Measurements from ENCODE around the gene MNT. TPM values are rescaled to one million over a fixed set of nuclear protein-coding genes. Genes with fewer than 3 reads are reported as not detected.

Gene MNT
- total RNA-seq, 2 donors from 2014 or later = 28.7 to 33.2 TPM

DNA sequence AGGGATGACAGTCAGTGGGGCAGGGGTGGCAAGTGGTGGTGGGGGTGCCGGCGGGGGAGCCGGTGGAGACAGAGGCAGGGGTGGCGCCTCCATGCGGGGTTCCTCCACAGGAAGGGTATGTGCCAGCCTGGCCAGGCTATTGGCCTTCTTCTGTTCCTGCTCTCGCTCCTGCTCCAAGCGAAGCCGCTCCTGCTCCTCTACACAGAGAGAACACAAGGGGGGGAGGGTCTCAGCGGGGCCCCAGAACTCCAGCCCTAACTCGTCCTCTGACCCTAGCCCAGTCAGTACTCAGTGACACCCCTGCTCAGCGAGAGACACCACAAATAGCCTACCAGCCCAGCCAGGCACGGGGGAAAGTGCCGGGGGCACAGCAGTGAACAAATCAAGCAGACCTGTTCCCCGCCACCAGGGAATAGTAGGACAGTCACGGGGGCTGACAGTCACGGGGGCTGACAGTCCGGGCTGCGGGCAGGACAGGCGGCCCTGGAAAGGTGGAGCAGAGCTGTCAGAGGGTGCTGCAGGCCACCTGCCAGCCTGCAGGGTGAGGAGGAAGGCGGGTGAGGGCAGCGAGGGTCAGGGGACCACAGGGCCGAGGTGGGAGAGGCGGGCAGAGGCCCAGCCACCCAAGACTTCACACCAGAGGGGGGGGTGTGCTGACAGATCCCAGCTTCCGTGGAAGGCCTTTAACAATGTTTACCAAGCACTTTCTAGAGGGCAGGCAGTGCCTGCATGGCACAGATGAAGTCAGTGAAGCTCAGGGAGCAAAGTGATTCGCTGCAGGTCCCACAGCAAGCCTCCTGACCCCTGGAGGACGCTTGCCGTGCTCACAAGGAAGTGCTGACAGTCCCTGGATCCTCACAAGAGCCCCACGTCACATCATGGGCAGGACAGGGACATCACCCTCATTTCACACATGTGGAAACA, 5.3 kb downstream of the MNT start:
- peaks cover 21% of the 10 kb centered on the region for H3K36me3 Mint-ChIP-seq (ENCODE audit: low read depth)
- peak overlapping the region; percentile 97 for H3K4me3 Mint-ChIP-seq
- no peaks in the 10 kb centered on the region for H3K9me3 Mint-ChIP-seq
- H3K4me1 Mint-ChIP-seq = peaks cover 25% of the 10 kb centered on the region
- H3K27me3 Mint-ChIP-seq = no peaks in the 10 kb centered on the region
- no peak for ATAC-seq (replicated peaks)
- peak overlapping the region; percentile 73 for H3K27ac Mint-ChIP-seq

DNA sequence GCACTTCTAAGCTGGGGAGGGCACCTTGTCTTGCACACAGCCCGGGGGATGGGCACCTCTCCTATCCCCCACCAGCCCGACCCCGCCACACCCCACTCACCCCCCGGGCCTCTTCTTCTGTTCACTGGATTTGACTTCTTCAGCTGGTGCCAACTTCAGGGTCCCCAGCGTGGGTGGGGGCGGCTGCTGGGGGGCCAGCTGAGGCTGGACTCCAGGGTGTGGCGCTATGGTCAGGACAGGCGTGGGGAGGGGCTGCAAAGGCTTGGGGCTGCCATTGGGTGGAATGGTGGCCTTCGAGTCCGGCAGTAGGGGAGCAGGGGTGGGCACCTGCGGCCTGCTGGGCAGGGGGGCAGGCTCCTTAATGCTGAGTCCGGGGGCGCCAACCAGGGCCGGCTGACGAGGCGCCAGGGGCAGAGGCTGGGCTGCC, 6.1 kb downstream of the MNT start:
- H3K27me3 Mint-ChIP-seq = no peaks in the 10 kb centered on the region
- H3K4me1 Mint-ChIP-seq = peaks cover 25% of the 10 kb centered on the region
- no peak for ATAC-seq (replicated peaks)
- H3K36me3 Mint-ChIP-seq (ENCODE audit: low read depth) = peaks cover 15% of the 10 kb centered on the region
- no peaks in the 10 kb centered on the region for H3K9me3 Mint-ChIP-seq
- H3K27ac Mint-ChIP-seq = no peak overlapping the region
- H3K4me3 Mint-ChIP-seq = peak overlapping the region; percentile 97

DNA sequence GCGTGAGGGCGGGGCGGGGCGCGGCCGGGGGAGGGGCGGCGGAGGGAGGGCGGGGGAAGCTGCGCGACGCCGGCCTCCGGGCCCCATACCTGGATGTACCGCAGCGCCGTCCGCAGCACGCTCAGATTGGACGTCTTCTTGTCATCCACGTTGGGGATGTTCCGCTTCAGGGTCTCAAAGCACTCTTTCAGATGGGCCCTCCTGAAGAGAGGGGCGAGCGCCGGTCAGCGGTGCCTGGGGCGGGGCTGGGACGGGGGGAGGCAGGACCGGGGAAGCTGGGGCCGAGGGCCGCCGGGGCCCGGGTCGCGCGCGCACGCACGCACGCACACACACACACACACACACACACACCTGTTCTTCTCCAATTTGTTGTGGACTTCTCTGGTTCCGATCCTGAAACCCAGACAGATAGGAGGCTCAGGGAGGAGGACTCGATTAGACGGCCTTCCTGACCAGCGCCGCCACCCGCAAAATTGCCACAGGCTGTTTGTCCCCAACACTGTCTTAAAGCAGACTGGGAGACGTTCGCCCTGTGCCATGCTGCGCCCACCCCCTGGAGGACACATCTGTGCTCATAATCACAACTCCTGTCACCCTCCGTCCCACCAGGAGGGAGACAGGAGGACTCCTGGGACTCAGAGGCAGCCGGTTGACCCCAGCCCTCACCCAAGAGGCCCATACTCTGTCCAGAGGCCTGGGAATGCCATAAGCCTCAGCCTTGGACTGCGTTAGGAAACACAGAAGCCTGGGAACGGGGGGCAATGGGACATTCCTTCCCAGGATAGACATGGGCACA, 6.7 kb downstream of the MNT start:
- H3K27me3 Mint-ChIP-seq = no peaks in the 10 kb centered on the region
- peak overlapping the region; percentile 97 for H3K4me3 Mint-ChIP-seq
- H3K4me1 Mint-ChIP-seq = peaks cover 25% of the 10 kb centered on the region
- H3K36me3 Mint-ChIP-seq (ENCODE audit: low read depth) = peaks cover 17% of the 10 kb centered on the region
- peak overlapping the region; percentile 83 for H3K27ac Mint-ChIP-seq
- no peak for ATAC-seq (replicated peaks)
- no peaks in the 10 kb centered on the region for H3K9me3 Mint-ChIP-seq

DNA sequence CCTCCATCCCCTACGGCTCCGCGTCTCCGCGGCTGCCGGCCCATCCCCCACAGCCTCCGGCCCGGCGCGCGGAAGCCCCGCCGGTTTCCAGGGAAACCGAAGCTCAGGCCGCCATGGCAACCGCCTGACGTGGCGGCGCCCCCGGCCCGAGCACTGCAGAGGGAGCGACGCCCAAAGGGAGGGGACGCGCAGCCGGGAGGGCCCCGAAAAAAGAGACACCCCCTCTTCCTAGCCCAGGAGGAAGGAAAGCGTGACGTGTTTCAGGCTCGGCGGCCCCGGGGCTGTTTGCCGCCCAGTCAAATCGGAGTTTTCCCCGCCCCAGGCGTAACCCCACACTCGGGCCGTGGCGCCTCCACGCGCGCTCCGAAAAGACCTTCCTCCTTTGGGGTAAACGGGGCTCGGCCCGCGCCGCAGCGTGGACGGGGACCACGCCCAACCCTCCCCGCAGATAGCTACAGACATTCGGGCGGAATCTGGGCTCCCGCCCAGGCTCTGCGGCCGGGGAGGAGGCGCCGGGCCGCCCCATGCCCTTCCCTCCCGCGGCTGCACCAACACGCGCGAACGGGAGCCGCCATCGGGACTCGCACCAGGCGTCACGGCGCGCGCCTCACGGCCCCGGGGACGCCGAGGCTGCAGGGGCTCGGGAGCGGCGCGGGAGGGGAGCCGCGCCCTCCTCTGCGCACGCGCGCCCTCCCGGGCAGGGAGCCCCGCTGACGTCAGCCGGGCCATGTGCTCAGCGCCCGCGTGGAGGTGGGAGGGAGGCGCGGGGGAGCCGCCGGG, 7.5 kb downstream of the MNT start:
- peak; percentile 67 for ATAC-seq (replicated peaks)
- Mint-ChIP-seq H3K27me3 (no peaks in the 10 kb centered on the region), H3K9me3 (no peaks in the 10 kb centered on the region), H3K36me3 (ENCODE audit: low read depth) (peaks cover 25% of the 10 kb centered on the region), H3K4me1 (peaks cover 26% of the 10 kb centered on the region), H3K4me3 (peak overlapping the region; percentile 97), H3K27ac (peak overlapping the region; percentile 76)

DNA sequence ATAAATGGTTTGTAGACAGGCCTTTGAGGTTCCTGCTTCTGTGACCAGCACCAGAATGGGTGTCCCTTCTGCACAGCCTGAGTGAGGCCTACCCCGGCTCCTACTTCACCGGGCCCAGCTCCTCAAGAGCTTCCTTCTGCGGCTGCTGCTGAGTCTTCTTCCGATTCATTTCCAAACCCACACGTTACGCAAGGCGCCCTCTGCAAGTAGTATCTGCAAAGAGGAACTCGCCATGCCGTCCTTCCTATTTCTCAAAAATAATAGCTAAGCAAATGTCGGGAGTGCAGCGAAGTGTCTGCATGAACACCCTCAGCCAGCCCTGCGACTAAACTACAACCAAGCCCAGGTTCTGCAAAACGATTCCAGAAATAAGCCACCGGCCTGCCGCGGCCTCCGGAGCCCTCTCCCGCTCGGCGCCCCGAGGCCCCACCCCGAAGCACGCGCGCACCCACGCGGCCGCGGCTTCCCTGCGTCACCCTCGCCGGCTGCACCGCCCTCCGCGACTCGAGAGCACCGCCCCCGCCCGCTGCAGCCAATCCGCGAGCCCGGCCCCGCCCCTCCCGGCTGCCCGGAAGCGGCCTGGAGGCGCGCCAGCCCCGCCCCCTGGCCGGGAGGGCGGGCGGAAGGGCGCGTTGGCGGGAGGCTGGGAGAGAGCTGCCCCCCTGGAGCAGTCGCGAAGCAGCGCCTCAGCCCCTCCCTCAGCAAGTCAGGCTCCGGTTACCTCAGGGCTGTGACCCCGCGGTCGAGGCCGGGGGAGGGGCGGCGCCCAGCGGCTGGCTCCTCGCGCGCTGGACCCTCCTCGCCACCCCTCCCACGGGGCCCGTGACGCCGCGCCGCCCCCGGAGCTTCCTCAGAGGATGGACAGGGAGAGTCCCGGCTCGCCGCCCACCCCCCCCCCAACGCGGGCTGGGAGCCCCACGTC, 8.3 kb downstream of the MNT start:
- H3K9me3 Mint-ChIP-seq = no peaks in the 10 kb centered on the region
- H3K4me3 Mint-ChIP-seq = peak overlapping the region; percentile 98
- H3K27me3 Mint-ChIP-seq = no peaks in the 10 kb centered on the region
- ATAC-seq (replicated peaks) = peak; percentile 65
- H3K4me1 Mint-ChIP-seq = peaks cover 22% of the 10 kb centered on the region
- peaks cover 30% of the 10 kb centered on the region for H3K36me3 Mint-ChIP-seq (ENCODE audit: low read depth)
- H3K27ac Mint-ChIP-seq = peak overlapping the region; percentile 97

DNA sequence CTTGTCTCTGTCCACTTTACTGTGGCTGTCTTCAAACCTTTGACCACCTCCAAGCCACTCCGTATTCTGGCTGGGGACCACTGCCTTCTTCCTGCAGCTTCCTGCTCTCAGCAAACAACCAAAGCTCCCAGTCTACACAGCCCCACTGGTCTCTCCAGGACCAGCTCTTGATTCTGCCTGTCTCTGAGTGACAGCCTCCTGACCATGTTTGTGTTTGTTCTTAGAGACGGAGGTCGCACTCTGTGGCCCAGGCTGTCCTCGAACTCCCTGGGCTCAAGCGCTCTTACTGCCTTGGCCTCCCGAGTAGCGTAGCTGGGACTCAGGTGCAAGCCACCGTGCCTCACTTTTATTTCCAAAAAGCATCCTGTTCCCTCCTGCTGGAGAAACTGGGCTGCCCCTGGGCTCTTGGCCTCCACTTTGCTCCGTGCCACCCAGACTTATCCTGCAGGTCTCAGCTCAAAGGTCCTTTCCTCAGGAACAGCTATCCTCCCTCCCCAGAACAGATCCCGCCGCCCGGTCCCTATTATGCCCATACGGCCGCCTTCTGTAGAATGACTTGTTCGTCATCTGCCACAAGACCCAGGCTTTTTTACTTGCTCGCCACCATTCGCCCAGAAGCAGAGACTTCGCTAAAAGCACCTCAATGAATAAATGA, 9.1 kb downstream of the MNT start:
- Mint-ChIP-seq H3K9me3 (no peaks in the 10 kb centered on the region), H3K4me1 (peaks cover 22% of the 10 kb centered on the region)
- no peak for ATAC-seq (replicated peaks)

DNA sequence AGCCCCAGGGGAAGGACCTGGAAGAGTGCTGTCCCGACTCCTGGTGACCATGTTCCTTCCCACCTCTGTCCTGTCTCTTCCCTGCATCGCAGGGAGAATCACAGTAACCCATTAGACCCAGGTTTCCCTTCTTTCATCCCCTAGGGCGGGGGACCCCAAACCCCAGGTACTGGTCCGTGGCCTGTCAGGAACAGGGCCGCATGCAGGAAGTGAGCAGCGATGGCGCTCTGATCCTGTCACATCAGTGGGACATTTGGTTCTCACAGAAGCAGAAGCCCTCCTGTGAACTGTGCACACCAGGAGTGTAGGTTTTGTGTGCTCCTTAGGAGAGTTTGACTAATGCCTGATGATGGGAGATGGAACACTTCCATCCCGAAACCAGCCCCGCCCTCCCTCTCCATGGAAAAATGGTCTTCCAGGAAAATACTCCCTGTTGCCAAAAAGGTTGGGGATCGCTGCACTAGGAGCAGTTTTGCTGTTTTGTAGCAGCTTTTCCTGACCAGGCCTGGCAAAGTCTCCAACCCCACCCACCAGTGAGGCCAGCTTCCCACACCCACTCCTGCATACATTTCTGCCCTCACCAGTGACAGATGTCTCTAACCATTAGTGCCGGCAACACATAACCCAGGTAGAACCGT, 10.5 kb downstream of the MNT start:
- Mint-ChIP-seq H3K4me1 (peaks cover 16% of the 10 kb centered on the region), H3K4me3 (no peak overlapping the region), H3K27me3 (no peaks in the 10 kb centered on the region), H3K9me3 (no peaks in the 10 kb centered on the region), H3K27ac (peak overlapping the region; percentile 42), H3K36me3 (ENCODE audit: low read depth) (peaks cover 30% of the 10 kb centered on the region)
- ATAC-seq (replicated peaks) = no peak

More for the DNA sequence above, 9.1 kb downstream of the MNT start:
- Mint-ChIP-seq H3K36me3 (ENCODE audit: low read depth) (peaks cover 30% of the 10 kb centered on the region), H3K27me3 (no peaks in the 10 kb centered on the region), H3K27ac (peak overlapping the region; percentile 97), H3K4me3 (peak overlapping the region; percentile 98)

DNA sequence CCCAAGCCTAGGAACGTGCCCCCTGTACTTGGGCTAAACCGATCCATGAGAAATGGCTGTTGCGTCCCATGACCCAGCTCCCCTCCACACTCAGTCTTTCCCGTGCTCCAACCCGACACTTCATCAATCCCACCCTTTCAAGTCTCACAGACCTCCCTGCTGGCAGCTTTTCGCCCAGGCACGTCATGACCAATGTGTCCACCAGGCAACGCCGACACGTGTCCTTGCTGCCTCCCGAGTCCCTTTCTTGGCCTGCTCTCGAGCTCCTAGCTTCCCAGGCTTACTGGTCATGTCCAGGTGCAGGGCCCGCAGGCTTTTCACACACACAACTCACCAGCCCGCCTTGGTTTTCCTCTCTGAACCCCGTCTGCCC, 12.2 kb downstream of the MNT start:
- Mint-ChIP-seq H3K27me3 (no peaks in the 10 kb centered on the region), H3K9me3 (no peaks in the 10 kb centered on the region), H3K4me3 (no peak overlapping the region), H3K4me1 (peaks cover 16% of the 10 kb centered on the region), H3K27ac (peak overlapping the region; percentile 42), H3K36me3 (ENCODE audit: low read depth) (peaks cover 26% of the 10 kb centered on the region)
- no peak for ATAC-seq (replicated peaks)

DNA sequence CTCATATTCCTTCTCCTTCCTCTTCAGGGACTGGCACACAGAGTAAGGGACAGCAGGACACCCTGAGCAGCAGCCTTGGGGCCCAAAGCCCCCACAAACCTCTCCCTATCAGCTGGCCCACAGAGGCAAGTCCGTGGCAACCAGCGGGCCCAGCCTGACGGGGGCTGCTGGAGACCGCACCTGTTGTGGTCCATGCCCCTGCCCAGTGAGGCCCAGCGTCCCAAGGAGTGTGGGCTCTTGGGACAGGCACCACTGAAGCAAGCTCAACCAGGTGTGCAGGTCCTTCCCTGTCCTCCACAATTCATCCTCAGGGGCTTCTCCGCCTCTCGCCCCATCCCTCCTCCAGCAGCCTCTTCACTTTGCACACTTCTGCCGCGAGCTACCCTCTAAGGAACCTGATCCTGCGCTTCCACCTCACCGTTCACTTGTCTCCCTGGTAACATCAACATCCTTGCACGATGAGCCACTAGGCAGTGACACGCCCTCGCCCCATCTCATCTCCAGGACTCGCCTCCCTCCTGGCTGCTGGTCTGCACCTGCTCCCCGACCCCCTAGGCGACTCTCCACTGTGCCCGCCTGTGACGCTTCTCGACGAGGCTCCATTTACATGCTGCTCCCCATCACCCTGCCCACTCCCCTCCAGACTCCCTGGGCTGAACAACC, 12.7 kb downstream of the MNT start:
- Mint-ChIP-seq H3K27me3 (no peaks in the 10 kb centered on the region), H3K36me3 (ENCODE audit: low read depth) (peaks cover 26% of the 10 kb centered on the region), H3K9me3 (no peaks in the 10 kb centered on the region), H3K4me3 (no peak overlapping the region), H3K4me1 (peaks cover 16% of the 10 kb centered on the region), H3K27ac (peak overlapping the region; percentile 42)
- no peak for ATAC-seq (replicated peaks)

DNA sequence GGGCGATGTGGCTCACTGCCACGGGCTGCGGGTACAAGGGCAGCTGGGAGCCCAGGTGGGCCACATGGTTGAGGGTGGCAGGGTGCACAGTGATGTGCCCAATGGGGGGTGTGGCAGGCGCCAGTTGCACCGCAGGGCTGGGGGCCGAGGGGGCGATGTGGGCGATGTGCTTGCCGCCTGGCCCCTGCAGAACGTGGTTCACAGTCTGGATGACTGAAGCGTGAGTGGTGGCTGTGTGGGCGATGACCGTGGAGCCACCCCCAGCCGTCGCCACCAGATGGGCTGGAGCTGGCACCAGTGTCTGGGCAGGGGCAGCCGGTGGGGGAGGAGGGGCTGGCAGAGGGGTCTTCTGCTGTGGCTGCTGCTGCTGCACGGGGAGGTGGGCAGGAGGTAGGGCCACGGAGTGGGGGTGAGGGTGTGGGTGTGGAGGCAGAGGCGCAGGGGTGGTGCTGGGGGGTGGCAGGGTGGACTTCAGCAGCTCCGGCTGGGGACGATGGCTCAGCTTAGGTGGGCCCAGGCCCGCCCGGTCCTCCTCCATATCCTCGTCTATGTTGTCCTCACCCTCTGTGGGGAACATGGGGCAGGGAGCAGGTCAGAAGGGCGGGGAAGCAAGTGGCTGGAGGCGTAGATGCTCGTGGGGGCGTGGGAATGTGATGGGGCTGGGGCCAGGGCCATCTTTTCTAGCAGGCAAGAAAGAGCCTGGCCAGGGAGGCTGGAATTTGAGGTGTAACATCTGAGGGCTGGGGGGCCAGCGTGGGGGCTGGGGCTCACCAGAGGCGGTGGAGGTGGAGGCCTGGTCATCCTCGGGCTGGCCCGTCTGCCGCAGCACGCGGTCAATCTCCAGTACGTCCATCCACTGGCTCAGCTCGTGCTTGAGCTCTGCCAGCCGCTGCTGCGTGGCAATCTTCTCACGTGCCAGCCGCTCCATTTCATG, 13.5 kb downstream of the MNT start:
- peaks cover 23% of the 10 kb centered on the region for H3K36me3 Mint-ChIP-seq (ENCODE audit: low read depth)
- no peak for ATAC-seq (replicated peaks)
- no peak overlapping the region for H3K4me3 Mint-ChIP-seq
- H3K9me3 Mint-ChIP-seq = no peaks in the 10 kb centered on the region
- H3K4me1 Mint-ChIP-seq = peaks cover 15% of the 10 kb centered on the region
- H3K27me3 Mint-ChIP-seq = no peaks in the 10 kb centered on the region
- no peak overlapping the region for H3K27ac Mint-ChIP-seq

DNA sequence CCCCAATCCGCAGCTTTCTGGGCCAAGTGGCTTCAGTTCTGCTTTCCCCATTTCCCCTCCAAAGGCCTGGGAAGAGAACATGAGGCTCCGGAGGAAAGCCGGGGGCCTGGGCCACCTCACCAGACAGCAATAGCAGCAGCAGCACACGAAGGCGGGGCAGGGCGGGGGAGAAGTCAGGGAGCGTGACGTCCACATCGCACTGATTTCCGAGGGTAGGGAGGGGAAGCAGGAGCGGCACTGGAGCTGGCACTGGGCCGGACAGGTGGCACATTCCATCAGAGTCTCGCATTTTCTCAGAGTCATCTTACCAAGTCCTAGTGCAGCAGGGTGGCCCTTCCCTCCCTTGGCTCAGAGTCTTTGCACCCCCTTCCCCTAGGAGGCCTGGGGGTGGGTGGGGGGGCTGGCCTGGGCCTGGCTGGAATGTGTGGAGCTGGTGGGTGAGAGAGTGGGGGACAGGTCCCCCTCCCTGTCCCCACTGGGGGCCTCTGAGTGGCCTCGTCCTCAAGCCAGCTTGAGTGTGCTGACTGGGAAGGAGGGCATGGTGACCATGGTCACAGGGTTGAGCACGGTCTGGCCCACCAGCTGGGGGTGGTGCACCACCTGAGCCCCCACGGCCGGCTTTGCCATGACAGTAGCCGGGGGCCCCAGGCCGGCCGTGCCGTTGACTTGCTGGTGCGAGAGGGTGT, 14.3 kb downstream of the MNT start:
- H3K36me3 Mint-ChIP-seq (ENCODE audit: low read depth) = peaks cover 15% of the 10 kb centered on the region

More for the DNA sequence above, 14.3 kb downstream of the MNT start:
- Mint-ChIP-seq H3K27me3 (no peaks in the 10 kb centered on the region), H3K4me1 (peaks cover 7% of the 10 kb centered on the region), H3K4me3 (no peak overlapping the region), H3K9me3 (no peaks in the 10 kb centered on the region), H3K27ac (no peak overlapping the region)
- no peak for ATAC-seq (replicated peaks)

Data from activated T-helper 17 cell treated with anti-CD3 and anti-CD28 coated beads, Interleukin-2, amount 50 U/mL, for 72 hours (primary cell).